H7 (cell line): ENCODE data around the gene GPRIN2. TPM values are rescaled to one million over a fixed set of nuclear protein-coding genes. Genes with fewer than 3 reads are reported as not detected.
"Not testable (repeated sequence)": the region's sequence is repeated elsewhere in the genome, so short reads cannot be mapped to it uniquely, and the experiment has no call there.

Experiments
- DNase-seq: peaks from one replicate; pipeline ENCODE4 v3.0.0; 2012
- H3K27me3 ChIP-seq: 2 replicates; pipeline ENCODE4 v1.6.0; 2011; ENCODE audit warnings: mild to moderate bottlenecking, low read length; ENCODE audit not compliant: control insufficient read depth, insufficient read depth
- H3K36me3 ChIP-seq: replicated peaks from 2 replicates; pipeline ENCODE4 v1.5.1; 2011; ENCODE audit warnings: low read length; ENCODE audit not compliant: control insufficient read depth, insufficient read depth
- H3K4me3 ChIP-seq: 2 replicates; pipeline ENCODE4 v1.5.1; 2011; ENCODE audit warnings: low read depth, mild to moderate bottlenecking, control low read depth, low read length, moderate library complexity; ENCODE audit not compliant: insufficient read depth
- total RNA-seq: library from RNA; depleted of rRNA; stranded (reverse); fragments of >200 nt; shearing (Covaris generic); gene quantifications from 2 replicates; pipeline ENCODE4 v1.2.3, GENCODE V29; 2014; rRNA removed

The GPRIN2 gene
- total RNA-seq, 1 experiment from 2014 or later, result 4.3 TPM

GRCh38 chr10:46515366-46515765, 41.1 kb downstream of the GPRIN2 start:
- no peak for DNase-seq

GRCh38 chr10:46514899-46515298, 41.6 kb downstream of the GPRIN2 start:
- no peak overlapping the region for H3K4me3 ChIP-seq
- no peak for DNase-seq
- H3K36me3 ChIP-seq, result no peaks in the 10 kb centered on the region
- no peaks in the 10 kb centered on the region for H3K27me3 ChIP-seq

More at GRCh38 chr10:46515366-46515765, 41.1 kb downstream of the GPRIN2 start:
- Histone ChIP-seq H3K4me3 (no peak overlapping the region), H3K36me3 (no peaks in the 10 kb centered on the region), H3K27me3 (no peaks in the 10 kb centered on the region)

- DNase-seq, result no peak
- Histone ChIP-seq H3K36me3 (no peaks in the 10 kb centered on the region), H3K27me3 (no peaks in the 10 kb centered on the region), H3K4me3 (no peak overlapping the region)
Observed at GRCh38 chr10:46514431-46514861, 42.0 kb downstream of the GPRIN2 start.

- not testable (repeated sequence) for H3K4me3 ChIP-seq, DNase-seq, H3K27me3 ChIP-seq, H3K36me3 ChIP-seq
Observed at GRCh38 chr10:46513333-46513732, 43.1 kb downstream of the GPRIN2 start.

- not testable (repeated sequence) for H3K4me3 ChIP-seq, H3K36me3 ChIP-seq, DNase-seq, H3K27me3 ChIP-seq
Observed at GRCh38 chr10:46512725-46513124, 43.7 kb downstream of the GPRIN2 start.

- H3K4me3 ChIP-seq, DNase-seq, H3K27me3 ChIP-seq, H3K36me3 ChIP-seq: not testable (repeated sequence)
Observed at GRCh38 chr10:46512002-46512401, 44.5 kb downstream of the GPRIN2 start.

Other genes starting within 250 kb of the GPRIN2 start
- gene ANXA8L1, start 180.9 kb downstream of the GPRIN2 start, total RNA-seq, result not detected in 2 replicates
- not detected in 2 replicates for gene NPY4R, start 90.7 kb downstream of the GPRIN2 start, total RNA-seq
- gene SYT15, start 22.5 kb upstream of the GPRIN2 start, total RNA-seq, result 0.04 TPM in 1 of 2 replicates, not detected in the other